DND-41 (cell line): Measurements from ENCODE around the gene ERP27.

Experiments used
- CTCF ChIP-seq: IDR thresholded peaks from 2 replicates; pipeline ENCODE4 v1.5.1; 2012; ENCODE audit warnings: borderline replicate concordance, low read length, moderate library complexity, mild to moderate bottlenecking; ENCODE audit not compliant: poor library complexity, severe bottlenecking; ENCODE audit errors: extremely low read depth
- EZH2 ChIP-seq: IDR thresholded peaks from 3 replicates; pipeline ENCODE4 v1.6.1; 2012; ENCODE audit warnings: borderline replicate concordance, low read depth, mild to moderate bottlenecking, moderate library complexity, low read length, inconsistent platforms; ENCODE audit not compliant: severe bottlenecking

- TF ChIP-seq CTCF (no peak), EZH2 (no peak)
These were observed 6.4 kb downstream of the ERP27 start for GRCh38 chr12:14931791-14932560.
